Neural crest cell (in vitro differentiated cells): Measurements from ENCODE around the gene RGS2. TPM values are rescaled to one million over a fixed set of nuclear protein-coding genes. Genes with fewer than 3 reads are reported as not detected.

Experiments used
- DNase-seq: peaks from one replicate; pipeline ENCODE4 v3.0.0; 2021; ENCODE audit warnings: low read depth, mixed read lengths, low spot score
- H3K27ac Mint-ChIP-seq: one replicate; pipeline ENCODE4 v1.8.0; 2021; ENCODE audit warnings: mild to moderate bottlenecking, mixed read lengths; ENCODE audit not compliant: unreplicated experiment
- H3K27me3 Mint-ChIP-seq: 2 replicates; pipeline ENCODE4 v1.8.0; 2021; ENCODE audit warnings: low read depth, mild to moderate bottlenecking, mixed read lengths
- H3K36me3 Mint-ChIP-seq: 2 replicates; pipeline ENCODE4 v1.8.0; 2021; ENCODE audit warnings: low read depth, mild to moderate bottlenecking, mixed read lengths
- H3K4me1 Mint-ChIP-seq: 2 replicates; pipeline ENCODE4 v1.8.0; 2021; ENCODE audit warnings: mixed read lengths
- H3K4me3 Mint-ChIP-seq: one replicate; pipeline ENCODE4 v1.8.0; 2021; ENCODE audit warnings: mild to moderate bottlenecking, mixed read lengths
- H3K9me3 Mint-ChIP-seq: 2 replicates; pipeline ENCODE4 v1.8.0; 2021; ENCODE audit warnings: mixed read lengths
- long read RNA-seq: library from polyadenylated mRNA; unstranded; transcript quantifications from one replicate; pipeline ENCODE4 v2.0.0, GENCODE V29; 2020
- total RNA-seq: library from RNA; stranded (reverse); gene quantifications from 2 replicates; pipeline ENCODE4 v1.2.1, GENCODE V29; 2021
- TF ChIP-seq, protein P1 (sequence below): fragments of 200-600 bp; sonication (generic); conservative IDR thresholded peaks from 2 replicates; pipeline ENCODE4 v1.5.0; 2021; ENCODE audit warnings: antibody characterized with exemption, mild to moderate bottlenecking

Gene RGS2, protein sequence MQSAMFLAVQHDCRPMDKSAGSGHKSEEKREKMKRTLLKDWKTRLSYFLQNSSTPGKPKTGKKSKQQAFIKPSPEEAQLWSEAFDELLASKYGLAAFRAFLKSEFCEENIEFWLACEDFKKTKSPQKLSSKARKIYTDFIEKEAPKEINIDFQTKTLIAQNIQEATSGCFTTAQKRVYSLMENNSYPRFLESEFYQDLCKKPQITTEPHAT
- 12.3 and 13.3 TPM in 2 replicates for total RNA-seq
- long read RNA-seq, transcript RGS2-201 (5 exons, 1,354 nt) = major isoform, 21 of 24 reads
- long read RNA-seq, partial matches to known transcripts = 1 of 24 reads
- long read RNA-seq, other reads (novel, unspliced or antisense) = 2 of 24 reads

DNA sequence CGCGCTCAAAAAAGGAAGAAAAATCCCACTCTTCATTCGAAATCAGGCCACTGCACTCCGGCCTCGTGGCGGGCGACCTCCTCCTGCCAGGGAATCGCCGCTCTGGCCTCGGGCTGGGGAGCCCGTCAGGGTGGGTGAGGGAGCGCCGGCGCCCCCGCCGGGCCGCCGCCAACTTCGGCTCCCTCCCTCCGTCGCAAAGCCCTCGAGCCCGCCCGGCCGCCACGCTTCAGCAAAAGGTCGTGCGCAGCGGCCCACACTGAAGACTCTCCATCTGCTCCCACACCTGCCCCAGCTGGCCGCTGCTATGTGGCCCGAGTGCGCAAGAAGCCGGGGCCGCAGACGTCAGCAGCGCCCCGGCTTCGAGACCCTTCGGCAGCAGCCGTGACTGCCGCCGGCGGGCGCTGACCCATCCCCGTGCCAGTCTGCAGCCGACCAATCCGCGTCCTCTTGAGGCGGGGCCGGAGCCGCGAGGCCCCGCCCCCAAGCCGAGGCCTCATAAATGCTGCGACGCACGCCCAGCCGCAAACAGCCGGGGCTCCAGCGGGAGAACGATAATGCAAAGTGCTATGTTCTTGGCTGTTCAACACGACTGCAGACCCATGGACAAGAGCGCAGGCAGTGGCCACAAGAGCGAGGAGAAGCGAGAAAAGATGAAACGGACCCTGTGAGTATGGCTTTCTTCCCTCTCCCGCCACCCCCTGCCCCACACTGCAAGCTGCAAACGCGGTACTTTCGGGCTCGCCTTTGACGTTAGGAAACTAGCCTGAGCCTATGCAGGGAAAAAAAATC, at the start of gene RGS2:
Gene RGS2, plus strand, starts transcription at position 522 of the 789 bp plus-strand sequence. Its CDS starts 33 bp downstream, at position 555.
- DNase-seq = peak; percentile 77
- Mint-ChIP-seq H3K27me3 (peaks cover 4% of the 10 kb centered on the region), H3K36me3 (peaks cover under 1% of the 10 kb centered on the region), H3K4me3 (peak within 1 kb of the TSS; percentile 97), H3K27ac (peak within 1 kb of the TSS; percentile 98), H3K9me3 (no peaks in the 10 kb centered on the region), H3K4me1 (peaks cover 23% of the 10 kb centered on the region)
- TF ChIP-seq, protein P1, sequence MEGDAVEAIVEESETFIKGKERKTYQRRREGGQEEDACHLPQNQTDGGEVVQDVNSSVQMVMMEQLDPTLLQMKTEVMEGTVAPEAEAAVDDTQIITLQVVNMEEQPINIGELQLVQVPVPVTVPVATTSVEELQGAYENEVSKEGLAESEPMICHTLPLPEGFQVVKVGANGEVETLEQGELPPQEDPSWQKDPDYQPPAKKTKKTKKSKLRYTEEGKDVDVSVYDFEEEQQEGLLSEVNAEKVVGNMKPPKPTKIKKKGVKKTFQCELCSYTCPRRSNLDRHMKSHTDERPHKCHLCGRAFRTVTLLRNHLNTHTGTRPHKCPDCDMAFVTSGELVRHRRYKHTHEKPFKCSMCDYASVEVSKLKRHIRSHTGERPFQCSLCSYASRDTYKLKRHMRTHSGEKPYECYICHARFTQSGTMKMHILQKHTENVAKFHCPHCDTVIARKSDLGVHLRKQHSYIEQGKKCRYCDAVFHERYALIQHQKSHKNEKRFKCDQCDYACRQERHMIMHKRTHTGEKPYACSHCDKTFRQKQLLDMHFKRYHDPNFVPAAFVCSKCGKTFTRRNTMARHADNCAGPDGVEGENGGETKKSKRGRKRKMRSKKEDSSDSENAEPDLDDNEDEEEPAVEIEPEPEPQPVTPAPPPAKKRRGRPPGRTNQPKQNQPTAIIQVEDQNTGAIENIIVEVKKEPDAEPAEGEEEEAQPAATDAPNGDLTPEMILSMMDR = peak; percentile 40

DNA sequence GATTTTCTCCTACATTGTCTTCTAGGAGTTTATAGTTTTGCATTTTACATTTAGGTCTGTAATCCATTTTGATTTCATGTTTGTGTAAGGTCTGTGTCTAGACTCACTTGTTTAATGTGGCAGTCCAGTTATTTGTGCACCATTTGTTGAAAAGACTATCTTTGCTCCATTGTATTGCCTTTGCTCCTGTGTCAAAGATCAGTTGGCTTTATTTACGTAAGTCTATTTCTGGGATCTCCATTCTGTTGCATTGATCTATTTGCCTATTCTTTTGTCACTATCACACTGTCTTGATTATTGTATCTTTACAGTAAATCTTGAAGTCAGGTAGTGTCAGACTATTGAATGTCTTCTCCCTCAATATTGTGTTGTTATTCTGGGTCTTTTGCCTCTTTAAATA, 49.7 kb upstream of the RGS2 start:
- no peak overlapping the region for H3K4me3 Mint-ChIP-seq
- H3K27ac Mint-ChIP-seq = no peak overlapping the region
- H3K9me3 Mint-ChIP-seq = peaks cover 4% of the 10 kb centered on the region
- TF ChIP-seq, protein P1 = no peak
- no peaks in the 10 kb centered on the region for H3K4me1 Mint-ChIP-seq
- no peaks in the 10 kb centered on the region for H3K36me3 Mint-ChIP-seq
- no peaks in the 10 kb centered on the region for H3K27me3 Mint-ChIP-seq
- no peak for DNase-seq

DNA sequence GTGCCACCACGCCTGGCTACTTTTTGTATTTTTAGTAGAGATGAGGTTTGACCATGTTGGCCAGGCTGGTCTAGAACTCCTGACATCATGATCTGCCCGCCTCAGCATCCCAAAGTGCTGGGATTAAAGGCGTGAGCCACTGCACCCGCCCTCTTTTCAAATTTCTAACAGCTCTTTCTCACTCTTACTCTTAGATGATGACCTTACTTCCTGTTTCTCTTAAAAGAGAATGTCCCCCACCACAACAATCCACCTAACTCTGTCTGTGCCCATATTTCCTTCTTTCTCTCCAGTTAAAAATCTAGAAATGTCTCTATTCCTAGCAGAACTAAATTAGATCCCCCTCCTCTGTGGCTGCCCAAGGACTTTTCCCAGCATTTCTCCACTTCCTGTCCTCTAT, 46.6 kb upstream of the RGS2 start:
- Mint-ChIP-seq H3K4me3 (no peak overlapping the region), H3K4me1 (peaks cover 5% of the 10 kb centered on the region), H3K9me3 (peaks cover 4% of the 10 kb centered on the region), H3K36me3 (no peaks in the 10 kb centered on the region), H3K27ac (no peak overlapping the region), H3K27me3 (no peaks in the 10 kb centered on the region)
- no peak for DNase-seq
- TF ChIP-seq, protein P1 = no peak

DNA sequence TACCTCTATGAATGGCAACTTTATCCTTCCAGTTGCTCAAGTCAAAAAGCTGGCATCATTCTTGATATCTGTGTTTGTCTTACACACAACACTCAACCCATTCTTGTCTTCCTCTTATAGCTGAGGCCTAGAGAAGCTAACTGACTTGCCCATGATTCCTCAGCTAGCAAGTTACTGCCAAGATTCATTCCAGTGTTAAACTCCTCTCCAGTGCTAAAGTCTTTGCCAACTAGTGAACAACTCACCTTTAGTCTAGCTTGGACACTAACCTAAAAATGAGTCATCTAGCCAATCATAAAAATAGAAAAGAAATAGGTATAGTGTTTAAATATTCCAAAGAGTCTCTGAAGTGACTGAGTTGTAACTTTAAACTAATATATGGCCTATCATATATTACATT, 45.6 kb upstream of the RGS2 start:
- TF ChIP-seq, protein P1 = no peak
- H3K4me3 Mint-ChIP-seq = no peak overlapping the region
- DNase-seq = no peak
- no peaks in the 10 kb centered on the region for H3K9me3 Mint-ChIP-seq
- peaks cover 5% of the 10 kb centered on the region for H3K4me1 Mint-ChIP-seq
- H3K27ac Mint-ChIP-seq = no peak overlapping the region
- H3K27me3 Mint-ChIP-seq = no peaks in the 10 kb centered on the region
- no peaks in the 10 kb centered on the region for H3K36me3 Mint-ChIP-seq

DNA sequence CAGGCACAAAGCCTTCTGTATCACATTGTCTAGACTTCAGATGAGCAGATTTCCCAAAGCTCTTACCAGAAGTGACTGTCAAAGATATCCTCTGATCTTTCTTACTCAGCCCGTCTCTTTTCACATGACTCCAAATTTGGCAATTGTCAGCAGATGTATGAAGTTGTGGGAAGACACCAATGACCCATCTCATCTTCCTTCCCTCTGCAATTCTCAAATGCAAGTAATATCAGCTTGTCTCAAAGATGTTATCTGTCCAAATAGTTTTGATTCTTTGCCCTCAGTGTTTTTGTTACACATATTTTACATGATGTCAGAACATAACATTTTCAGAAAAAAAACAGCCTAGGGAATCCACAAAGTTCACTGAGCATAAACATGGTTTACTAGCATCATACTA, 45.1 kb upstream of the RGS2 start:
- Mint-ChIP-seq H3K4me3 (no peak overlapping the region), H3K27ac (no peak overlapping the region), H3K4me1 (peaks cover 5% of the 10 kb centered on the region), H3K36me3 (no peaks in the 10 kb centered on the region), H3K27me3 (no peaks in the 10 kb centered on the region), H3K9me3 (no peaks in the 10 kb centered on the region)
- TF ChIP-seq, protein P1 = no peak
- DNase-seq = no peak
